K562 (cell line): ENCODE results near the gene CHAC1.

ENCODE experiments used
- ARNT ChIP-seq, 2 experiments: fragments of 450-650 bp; IDR thresholded peaks; 2 replicates each; pipeline ENCODE4 v1.6.1; 2016; ENCODE audit warnings: mild to moderate bottlenecking in 1 of 2
- CHCHD3 ChIP-seq: fragments of 250-450 bp; sonication (Bioruptor Pico); IDR thresholded peaks from 2 replicates; pipeline ENCODE4 v2.1.2; 2022; ENCODE audit warnings: mild to moderate bottlenecking
- CHD2 ChIP-seq: IDR thresholded peaks from 2 replicates; pipeline ENCODE4 v1.6.1; 2011; ENCODE audit warnings: low read depth, low read length
- CREB1 ChIP-seq, 2 experiments: sonication (generic) in 1 of 2; formaldehyde crosslinking in 1 of 2; IDR thresholded peaks; 2 replicates each; pipeline versions ENCODE4 v1.6.1 to v1.8.0; 2012 to 2022; ENCODE audit warnings: inconsistent platforms in 1 of 2, mild to moderate bottlenecking in 1 of 2, missing genetic modification reagents in 1 of 2, moderate library complexity in 1 of 2
- CTCF ChIP-seq, 3 experiments: IDR thresholded peaks in 2 of 3; conservative IDR thresholded peaks in 1 of 3; 2 replicates each; pipeline ENCODE4 v1.5.1; 2011 to 2012; ENCODE audit warnings: low read length in 3 of 3, mild to moderate bottlenecking in 3 of 3, control low read depth in 2 of 3, improper control_type of control experiment in 1 of 3, inconsistent platforms in 1 of 3, low read depth in 1 of 3, mixed read lengths in 1 of 3, moderate library complexity in 1 of 3; ENCODE audit not compliant: insufficient read depth in 2 of 3
- HES1 ChIP-seq: fragments of 450-650 bp; IDR thresholded peaks from 2 replicates; pipeline ENCODE4 v1.6.1; 2016; ENCODE audit warnings: low read depth, mild to moderate bottlenecking, moderate library complexity
- POLR2A ChIP-seq: fragments of 450-650 bp; conservative IDR thresholded peaks from 2 replicates; pipeline ENCODE4 v1.6.1; 2016
- RFX1 ChIP-seq: fragments of 450-650 bp; IDR thresholded peaks from 2 replicates; pipeline ENCODE4 v1.6.1; 2016; ENCODE audit warnings: mild to moderate bottlenecking, moderate library complexity
- RFX5 ChIP-seq: IDR thresholded peaks from 2 replicates; pipeline ENCODE4 v1.6.1; 2011; ENCODE audit warnings: low read depth, mild to moderate bottlenecking, improper control_type of control experiment, low read length
- UBTF ChIP-seq, 2 experiments: IDR thresholded peaks; 2 replicates each; pipeline ENCODE4 v1.6.1; 2012; ENCODE audit warnings: improper control_type of control experiment in 2 of 2, low read depth in 2 of 2, low read length in 2 of 2, borderline replicate concordance in 1 of 2
- VEZF1 ChIP-seq: fragments of 200-800 bp; sonication (Bioruptor generic); IDR thresholded peaks from 2 replicates; pipeline ENCODE4 v1.6.1; 2017; ENCODE audit warnings: missing genetic modification characterization, missing compliant biosample characterization
- ZHX1 ChIP-seq: fragments of 150-350 bp; conservative IDR thresholded peaks from 2 replicates; pipeline ENCODE4 v1.6.1; 2014; ENCODE audit warnings: low read length

GRCh38 chr15:40915116-40915661, 38.1 kb upstream of the CHAC1 start:
- TF ChIP-seq POLR2A (no peak), CHD2 (no peak), CTCF (IDR thresholded peaks at IDR 0.05 in 2 of 3, conservative IDR thresholded peaks at IDR 0.05 in 1 of 3; ENCODE audit: insufficient read depth in 2 of 3, low read depth in 1 of 3, low read length in 3 of 3) (no peak), VEZF1 (no peak), ZHX1 (no peak), HES1 (no peak), CREB1 (IDR thresholded peaks at IDR 0.05) (no peak), CREB1 (CRISPR knock-in tag; IDR thresholded peaks at IDR 0.05) (no peak), RFX5 (no peak), RFX1 (no peak), UBTF (IDR thresholded peaks at IDR 0.05; ENCODE audit: borderline replicate concordance in 1 of 2, low read depth in 2 of 2, low read length in 2 of 2) (no peak), ARNT (IDR thresholded peaks at IDR 0.05) (no peak), CHCHD3 (CRISPR knock-in tag) (no peak)
